GM23338 (cell line): Measurements from ENCODE around the gene THEM5. TPM values are rescaled to one million over a fixed set of nuclear protein-coding genes. Genes with fewer than 3 reads are reported as not detected.
A peak's percentile ranks its signal among the peaks of the same experiment; 100 is the strongest.
"Not testable (repeated sequence)": the region's sequence is repeated elsewhere in the genome, so short reads cannot be mapped to it uniquely, and the experiment has no call there.

Experiments used
- ATAC-seq: fragments of 200-7000 bp; cut with Tn5 transposase; 3 replicates; pipeline ENCODE4 v1.9.1; 2020
- DNase-seq: peaks from one replicate; pipeline ENCODE4 v3.0.0-alpha.2; 2015; ENCODE audit warnings: low spot score
- H2AFZ ChIP-seq: fragments of 200-600 bp; sonication (generic); 2 replicates; pipeline ENCODE4 v1.8.0; 2016; ENCODE audit warnings: antibody characterized with exemption, mild to moderate bottlenecking, moderate library complexity
- H3F3A ChIP-seq: fragments of 200-600 bp; sonication (generic); replicated peaks from 2 replicates; pipeline ENCODE4 v1.8.0; 2017; ENCODE audit warnings: antibody characterized with exemption, mixed run types, low read depth
- H3K27ac ChIP-seq: fragments of 200-600 bp; sonication (generic); 2 replicates; pipeline ENCODE4 v1.6.1; 2016; ENCODE audit warnings: low read depth
- H3K27me3 ChIP-seq: fragments of 200-600 bp; sonication (generic); 2 replicates; pipeline ENCODE4 v1.8.0; 2016; ENCODE audit warnings: mild to moderate bottlenecking, mixed run types, moderate library complexity; ENCODE audit not compliant: insufficient read depth
- H3K36me3 ChIP-seq: fragments of 200-600 bp; sonication (generic); 2 replicates; pipeline ENCODE4 v1.8.0; 2016; ENCODE audit warnings: mild to moderate bottlenecking; ENCODE audit not compliant: insufficient read depth
- H3K4me1 ChIP-seq: fragments of 200-600 bp; sonication (generic); 2 replicates; pipeline ENCODE4 v1.8.0; 2016; ENCODE audit warnings: mild to moderate bottlenecking, moderate library complexity; ENCODE audit not compliant: insufficient read depth
- H3K4me2 ChIP-seq: fragments of 200-600 bp; sonication (generic); 2 replicates; pipeline ENCODE4 v1.7.1; 2017; ENCODE audit warnings: mixed run types
- H3K4me3 ChIP-seq: fragments of 200-600 bp; sonication (generic); 2 replicates; pipeline ENCODE4 v1.6.1; 2016; ENCODE audit warnings: mixed run types
- H3K79me2 ChIP-seq: fragments of 200-600 bp; sonication (generic); replicated peaks from 2 replicates; pipeline ENCODE4 v1.8.0; 2017; ENCODE audit warnings: mild to moderate bottlenecking; ENCODE audit not compliant: insufficient read depth
- H3K9me2 ChIP-seq: fragments of 200-600 bp; sonication (generic); 2 replicates; pipeline ENCODE4 v1.8.0; 2017; ENCODE audit not compliant: insufficient read depth
- H4K20me1 ChIP-seq: fragments of 200-600 bp; sonication (generic); replicated peaks from 2 replicates; pipeline ENCODE4 v1.8.0; 2017; ENCODE audit warnings: mild to moderate bottlenecking; ENCODE audit not compliant: insufficient read depth
- H3K27ac Mint-ChIP-seq: 2 replicates; pipeline ENCODE4 v1.8.0; 2020; ENCODE audit warnings: inconsistent platforms, mild to moderate bottlenecking, moderate library complexity, mixed read lengths
- H3K27me3 Mint-ChIP-seq: 3 replicates; pipeline ENCODE4 v1.8.0; 2022; ENCODE audit warnings: low read depth, mild to moderate bottlenecking, moderate library complexity, mixed read lengths, inconsistent platforms; ENCODE audit not compliant: insufficient read depth, poor library complexity
- H3K36me3 Mint-ChIP-seq: 3 replicates; pipeline ENCODE4 v1.8.0; 2021; ENCODE audit warnings: low read depth, mild to moderate bottlenecking, inconsistent platforms, moderate library complexity, mixed read lengths
- H3K4me1 Mint-ChIP-seq: 3 replicates; pipeline ENCODE4 v1.8.0; 2020; ENCODE audit warnings: mild to moderate bottlenecking, inconsistent platforms, mixed read lengths
- H3K4me3 Mint-ChIP-seq: 3 replicates; pipeline ENCODE4 v1.8.0; 2021; ENCODE audit warnings: moderate library complexity, mild to moderate bottlenecking, inconsistent platforms, mixed read lengths
- H3K9me3 Mint-ChIP-seq: 3 replicates; pipeline ENCODE4 v1.8.0; 2020; ENCODE audit warnings: moderate library complexity, mild to moderate bottlenecking, inconsistent platforms, mixed read lengths
- JUNB ChIP-seq: IDR thresholded peaks from one replicate; pipeline ENCODE4 v1.6.1; 2016; ENCODE audit warnings: antibody characterized with exemption; ENCODE audit not compliant: unreplicated experiment
- polyA plus RNA-seq: library from polyadenylated mRNA; unstranded; fragments of >200 nt; fragmentation: Nextera tagmentation; extraction: Ambion mirVana; gene quantifications from 2 replicates; pipeline ENCODE4 v1.2.1, GENCODE V29; 2016
- total RNA-seq: library from RNA; depleted of rRNA; stranded (reverse); fragments of >200 nt; shearing (Covaris generic); gene quantifications from 2 replicates; pipeline ENCODE4 v1.2.3, GENCODE V29; 2014
- TF ChIP-seq, protein P1 (sequence below): fragments of 250-450 bp; sonication (Bioruptor Pico); IDR thresholded peaks from 2 replicates; pipeline ENCODE4 v1.5.0; 2020; ENCODE audit warnings: mild to moderate bottlenecking, moderate library complexity
- TF ChIP-seq, protein P2 (sequence below): IDR thresholded peaks from one replicate; pipeline ENCODE4 v1.6.1; 2018; ENCODE audit warnings: antibody characterized with exemption; ENCODE audit not compliant: unreplicated experiment

Gene THEM5
- total and polyA plus RNA-seq, 2 experiments from 2014 or later = not detected

DNA sequence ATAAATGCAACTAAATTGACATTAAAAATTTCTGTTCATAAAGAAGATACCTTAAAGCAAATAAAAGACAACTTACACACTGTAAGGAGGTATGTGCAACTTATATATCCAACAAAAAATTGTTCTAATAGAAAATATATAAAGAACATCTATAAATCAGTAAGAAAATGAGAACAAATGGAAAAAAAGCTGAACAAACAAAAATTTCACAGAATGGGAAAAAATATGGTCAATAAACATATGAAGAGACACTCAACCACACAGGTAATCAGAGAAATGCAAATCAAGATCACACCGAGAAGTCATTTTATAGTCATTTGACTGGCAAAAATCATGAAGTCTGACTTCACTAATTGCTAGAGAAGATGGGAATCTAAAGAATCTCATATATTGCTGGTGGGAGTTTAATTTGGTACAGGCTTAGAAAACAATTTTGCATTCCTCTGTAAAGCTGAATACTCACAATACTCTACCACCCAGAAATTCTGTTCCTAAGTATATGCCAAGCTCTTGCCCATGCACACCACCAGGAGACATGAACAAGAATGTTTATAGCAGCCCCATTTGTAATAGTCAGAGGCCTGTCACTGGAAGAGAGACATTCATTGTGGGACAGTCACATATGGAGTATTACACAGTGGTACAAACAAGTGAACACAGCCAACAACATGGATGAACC is 22.0 kb upstream of the THEM5 start (continued):
- TF ChIP-seq, protein P1, sequence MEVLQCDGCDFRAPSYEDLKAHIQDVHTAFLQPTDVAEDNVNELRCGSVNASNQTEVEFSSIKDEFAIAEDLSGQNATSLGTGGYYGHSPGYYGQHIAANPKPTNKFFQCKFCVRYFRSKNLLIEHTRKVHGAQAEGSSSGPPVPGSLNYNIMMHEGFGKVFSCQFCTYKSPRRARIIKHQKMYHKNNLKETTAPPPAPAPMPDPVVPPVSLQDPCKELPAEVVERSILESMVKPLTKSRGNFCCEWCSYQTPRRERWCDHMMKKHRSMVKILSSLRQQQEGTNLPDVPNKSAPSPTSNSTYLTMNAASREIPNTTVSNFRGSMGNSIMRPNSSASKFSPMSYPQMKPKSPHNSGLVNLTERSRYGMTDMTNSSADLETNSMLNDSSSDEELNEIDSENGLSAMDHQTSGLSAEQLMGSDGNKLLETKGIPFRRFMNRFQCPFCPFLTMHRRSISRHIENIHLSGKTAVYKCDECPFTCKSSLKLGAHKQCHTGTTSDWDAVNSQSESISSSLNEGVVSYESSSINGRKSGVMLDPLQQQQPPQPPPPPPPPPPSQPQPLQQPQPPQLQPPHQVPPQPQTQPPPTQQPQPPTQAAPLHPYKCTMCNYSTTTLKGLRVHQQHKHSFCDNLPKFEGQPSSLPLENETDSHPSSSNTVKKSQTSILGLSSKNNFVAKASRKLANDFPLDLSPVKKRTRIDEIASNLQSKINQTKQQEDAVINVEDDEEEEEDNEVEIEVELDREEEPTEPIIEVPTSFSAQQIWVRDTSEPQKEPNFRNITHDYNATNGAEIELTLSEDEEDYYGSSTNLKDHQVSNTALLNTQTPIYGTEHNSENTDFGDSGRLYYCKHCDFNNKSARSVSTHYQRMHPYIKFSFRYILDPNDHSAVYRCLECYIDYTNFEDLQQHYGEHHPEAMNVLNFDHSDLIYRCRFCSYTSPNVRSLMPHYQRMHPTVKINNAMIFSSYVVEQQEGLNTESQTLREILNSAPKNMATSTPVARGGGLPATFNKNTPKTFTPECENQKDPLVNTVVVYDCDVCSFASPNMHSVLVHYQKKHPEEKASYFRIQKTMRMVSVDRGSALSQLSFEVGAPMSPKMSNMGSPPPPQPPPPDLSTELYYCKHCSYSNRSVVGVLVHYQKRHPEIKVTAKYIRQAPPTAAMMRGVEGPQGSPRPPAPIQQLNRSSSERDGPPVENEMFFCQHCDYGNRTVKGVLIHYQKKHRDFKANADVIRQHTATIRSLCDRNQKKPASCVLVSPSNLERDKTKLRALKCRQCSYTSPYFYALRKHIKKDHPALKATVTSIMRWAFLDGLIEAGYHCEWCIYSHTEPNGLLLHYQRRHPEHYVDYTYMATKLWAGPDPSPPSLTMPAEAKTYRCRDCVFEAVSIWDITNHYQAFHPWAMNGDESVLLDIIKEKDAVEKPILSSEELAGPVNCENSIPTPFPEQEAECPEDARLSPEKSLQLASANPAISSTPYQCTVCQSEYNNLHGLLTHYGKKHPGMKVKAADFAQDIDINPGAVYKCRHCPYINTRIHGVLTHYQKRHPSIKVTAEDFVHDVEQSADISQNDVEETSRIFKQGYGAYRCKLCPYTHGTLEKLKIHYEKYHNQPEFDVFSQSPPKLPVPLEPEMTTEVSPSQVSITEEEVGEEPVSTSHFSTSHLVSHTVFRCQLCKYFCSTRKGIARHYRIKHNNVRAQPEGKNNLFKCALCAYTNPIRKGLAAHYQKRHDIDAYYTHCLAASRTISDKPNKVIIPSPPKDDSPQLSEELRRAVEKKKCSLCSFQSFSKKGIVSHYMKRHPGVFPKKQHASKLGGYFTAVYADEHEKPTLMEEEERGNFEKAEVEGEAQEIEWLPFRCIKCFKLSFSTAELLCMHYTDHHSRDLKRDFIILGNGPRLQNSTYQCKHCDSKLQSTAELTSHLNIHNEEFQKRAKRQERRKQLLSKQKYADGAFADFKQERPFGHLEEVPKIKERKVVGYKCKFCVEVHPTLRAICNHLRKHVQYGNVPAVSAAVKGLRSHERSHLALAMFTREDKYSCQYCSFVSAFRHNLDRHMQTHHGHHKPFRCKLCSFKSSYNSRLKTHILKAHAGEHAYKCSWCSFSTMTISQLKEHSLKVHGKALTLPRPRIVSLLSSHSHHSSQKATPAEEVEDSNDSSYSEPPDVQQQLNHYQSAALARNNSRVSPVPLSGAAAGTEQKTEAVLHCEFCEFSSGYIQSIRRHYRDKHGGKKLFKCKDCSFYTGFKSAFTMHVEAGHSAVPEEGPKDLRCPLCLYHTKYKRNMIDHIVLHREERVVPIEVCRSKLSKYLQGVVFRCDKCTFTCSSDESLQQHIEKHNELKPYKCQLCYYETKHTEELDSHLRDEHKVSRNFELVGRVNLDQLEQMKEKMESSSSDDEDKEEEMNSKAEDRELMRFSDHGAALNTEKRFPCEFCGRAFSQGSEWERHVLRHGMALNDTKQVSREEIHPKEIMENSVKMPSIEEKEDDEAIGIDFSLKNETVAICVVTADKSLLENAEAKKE (CRISPR knock-in tag) = no peak
- no peak for TF ChIP-seq JUNB

DNA sequence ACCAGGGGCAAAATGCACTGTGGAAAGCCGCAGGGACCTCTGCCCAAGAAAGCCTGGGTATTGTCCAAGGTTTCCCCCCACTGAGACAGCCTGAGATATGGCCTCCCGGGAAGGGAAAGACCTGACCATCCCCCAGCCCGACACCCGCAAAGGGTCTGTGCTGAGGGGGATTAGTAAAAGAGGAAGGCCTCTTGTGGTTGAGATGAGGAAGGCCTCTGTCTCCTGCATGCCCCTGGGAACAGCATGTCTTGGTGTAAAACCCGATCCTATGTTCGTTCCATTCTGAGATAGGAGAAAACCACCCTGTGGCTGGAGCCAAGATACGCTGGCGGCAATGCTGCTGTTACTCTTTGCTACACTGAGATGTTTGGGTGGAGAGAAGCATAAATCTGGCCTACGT is 19.3 kb upstream of the THEM5 start:
- not testable (repeated sequence) for H3K27ac ChIP-seq, H3K36me3 ChIP-seq, H3K4me3 Mint-ChIP-seq, H3K27ac Mint-ChIP-seq, H3F3A ChIP-seq, H3K27me3 ChIP-seq, H3K4me2 ChIP-seq, H3K4me3 ChIP-seq, H3K27me3 Mint-ChIP-seq, H3K36me3 Mint-ChIP-seq, H2AFZ ChIP-seq, H3K79me2 ChIP-seq, H3K9me3 Mint-ChIP-seq, H4K20me1 ChIP-seq, H3K4me1 ChIP-seq, H3K9me2 ChIP-seq
- DNase-seq (peak; percentile 42), ATAC-seq (peak; percentile 64)
- H3K4me1 Mint-ChIP-seq = peaks cover 15% of the 10 kb centered on the region

DNA sequence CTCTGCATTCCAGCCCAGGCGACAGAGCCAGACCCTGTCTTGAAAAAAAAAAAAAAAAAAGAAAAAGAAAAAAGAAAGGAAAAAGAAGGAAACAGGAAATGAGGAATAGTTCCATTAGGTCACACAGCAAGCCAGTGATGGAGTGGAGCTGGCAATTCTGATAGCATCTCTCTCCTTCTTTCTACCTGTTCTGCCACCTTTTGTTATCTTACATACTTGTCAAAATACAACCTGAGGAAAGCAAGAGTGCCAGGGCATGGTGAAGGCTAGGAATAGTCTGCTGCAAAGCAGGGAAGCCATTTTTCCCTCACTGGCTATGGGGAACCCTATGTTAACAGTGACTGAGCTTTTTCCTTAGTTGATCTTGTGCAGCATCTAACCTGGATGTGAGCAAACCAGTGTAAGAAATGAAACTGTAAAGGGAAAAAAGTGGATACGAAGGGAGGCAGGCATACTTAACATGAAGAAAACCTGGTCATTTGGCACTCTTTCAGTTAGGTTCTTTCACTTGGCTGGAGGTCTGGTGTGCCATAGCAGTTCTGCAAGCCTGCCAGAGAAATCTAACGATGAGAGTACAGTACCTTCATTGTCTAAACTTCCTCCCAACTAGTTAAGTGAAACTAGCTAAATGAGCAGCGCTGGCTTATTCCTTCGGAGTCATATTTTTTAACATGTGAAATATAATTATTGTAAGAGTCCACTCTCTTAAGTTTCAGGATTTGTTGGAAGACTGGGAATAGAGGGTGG is 17.9 kb upstream of the THEM5 start:
- H3K4me1 ChIP-seq = no peaks in the 10 kb centered on the region
- H3K27ac ChIP-seq = no peak overlapping the region
- no peaks in the 10 kb centered on the region for H3K9me3 Mint-ChIP-seq
- H3K9me2 ChIP-seq = no peaks in the 10 kb centered on the region
- H3K4me3 ChIP-seq = no peak overlapping the region
- H4K20me1 ChIP-seq = 0 out of 2 replicates have a peak, but pooled peaks cover 4% of the 10 kb centered on the region
- no peak overlapping the region for H3K4me3 Mint-ChIP-seq
- TF ChIP-seq, protein P2, sequence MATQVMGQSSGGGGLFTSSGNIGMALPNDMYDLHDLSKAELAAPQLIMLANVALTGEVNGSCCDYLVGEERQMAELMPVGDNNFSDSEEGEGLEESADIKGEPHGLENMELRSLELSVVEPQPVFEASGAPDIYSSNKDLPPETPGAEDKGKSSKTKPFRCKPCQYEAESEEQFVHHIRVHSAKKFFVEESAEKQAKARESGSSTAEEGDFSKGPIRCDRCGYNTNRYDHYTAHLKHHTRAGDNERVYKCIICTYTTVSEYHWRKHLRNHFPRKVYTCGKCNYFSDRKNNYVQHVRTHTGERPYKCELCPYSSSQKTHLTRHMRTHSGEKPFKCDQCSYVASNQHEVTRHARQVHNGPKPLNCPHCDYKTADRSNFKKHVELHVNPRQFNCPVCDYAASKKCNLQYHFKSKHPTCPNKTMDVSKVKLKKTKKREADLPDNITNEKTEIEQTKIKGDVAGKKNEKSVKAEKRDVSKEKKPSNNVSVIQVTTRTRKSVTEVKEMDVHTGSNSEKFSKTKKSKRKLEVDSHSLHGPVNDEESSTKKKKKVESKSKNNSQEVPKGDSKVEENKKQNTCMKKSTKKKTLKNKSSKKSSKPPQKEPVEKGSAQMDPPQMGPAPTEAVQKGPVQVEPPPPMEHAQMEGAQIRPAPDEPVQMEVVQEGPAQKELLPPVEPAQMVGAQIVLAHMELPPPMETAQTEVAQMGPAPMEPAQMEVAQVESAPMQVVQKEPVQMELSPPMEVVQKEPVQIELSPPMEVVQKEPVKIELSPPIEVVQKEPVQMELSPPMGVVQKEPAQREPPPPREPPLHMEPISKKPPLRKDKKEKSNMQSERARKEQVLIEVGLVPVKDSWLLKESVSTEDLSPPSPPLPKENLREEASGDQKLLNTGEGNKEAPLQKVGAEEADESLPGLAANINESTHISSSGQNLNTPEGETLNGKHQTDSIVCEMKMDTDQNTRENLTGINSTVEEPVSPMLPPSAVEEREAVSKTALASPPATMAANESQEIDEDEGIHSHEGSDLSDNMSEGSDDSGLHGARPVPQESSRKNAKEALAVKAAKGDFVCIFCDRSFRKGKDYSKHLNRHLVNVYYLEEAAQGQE = no peak
- H3K27me3 ChIP-seq = no peaks in the 10 kb centered on the region
- peaks cover 15% of the 10 kb centered on the region for H3K4me1 Mint-ChIP-seq
- no peak overlapping the region for H2AFZ ChIP-seq
- H3K27me3 Mint-ChIP-seq = peaks cover 3% of the 10 kb centered on the region
- H3K36me3 ChIP-seq = no peaks in the 10 kb centered on the region
- ATAC-seq (no peak), DNase-seq (no peak)
- no peaks in the 10 kb centered on the region for H3K79me2 ChIP-seq
- H3F3A ChIP-seq = no peaks in the 10 kb centered on the region
- no peak overlapping the region for H3K27ac Mint-ChIP-seq
- H3K36me3 Mint-ChIP-seq = peaks cover 5% of the 10 kb centered on the region; the same call in 1 of the 3 replicates
- no peak overlapping the region for H3K4me2 ChIP-seq
